NK-92 (cell line): ENCODE measurements around the gene NOS1AP.

Experiments
- DNase-seq: peaks from one replicate; lab custom pipeline; 2025; ENCODE audit not compliant: unreplicated experiment; lab: John Stamatoyannopoulos, UW

NOS1AP gene

DNA sequence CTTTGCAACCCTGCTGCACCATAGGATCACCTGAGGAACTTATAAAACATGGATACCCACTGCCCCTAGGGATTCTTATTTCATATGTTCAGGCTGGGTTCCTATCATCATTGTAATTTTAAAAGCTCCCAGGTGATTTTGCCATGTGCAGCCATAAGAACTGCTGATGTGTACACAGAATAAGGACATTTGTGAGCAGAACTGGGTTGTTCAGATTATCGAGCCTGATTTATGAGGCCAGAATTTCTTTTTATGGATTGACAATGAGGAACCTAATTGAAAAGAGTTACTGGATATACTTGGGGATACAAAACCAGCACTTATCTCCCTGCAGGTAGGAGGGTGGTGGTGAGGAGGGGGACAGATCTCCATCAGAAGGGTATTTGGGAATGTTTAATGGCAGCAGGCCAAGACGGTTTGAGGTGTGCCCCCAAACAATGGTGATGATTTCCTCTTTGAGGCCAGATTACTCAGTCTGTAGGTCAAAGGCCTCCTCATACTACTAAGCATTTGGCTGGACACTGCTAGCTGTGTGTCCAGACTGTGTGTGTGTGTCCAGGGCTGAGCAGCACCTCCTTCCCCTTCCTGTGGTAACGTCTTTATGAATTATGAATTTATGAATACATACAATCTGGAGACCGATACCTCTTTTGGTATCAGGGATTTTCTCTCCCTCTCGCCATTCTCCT lies 18.9 kb downstream of the NOS1AP start:
- no peak for DNase-seq

DNA sequence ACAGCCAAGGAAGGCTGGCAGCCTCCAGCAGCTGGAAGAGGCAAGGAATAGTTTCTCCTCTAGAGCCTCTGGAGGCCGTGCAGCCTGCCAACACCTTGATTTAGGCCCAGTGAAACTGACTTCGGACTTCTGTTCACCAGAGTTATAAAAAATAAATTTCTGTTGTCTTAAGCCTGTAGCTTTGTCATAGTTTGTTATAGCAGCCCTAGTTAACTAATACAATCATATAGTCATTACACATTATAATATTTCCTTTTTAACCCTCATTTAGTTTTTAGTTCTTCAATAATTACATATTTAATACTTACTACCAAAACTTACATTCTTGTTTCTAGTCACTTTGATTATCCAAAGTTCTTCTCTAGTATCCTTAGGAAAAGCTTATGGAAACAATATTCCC lies 20.3 kb downstream of the NOS1AP start:
- DNase-seq: no peak

DNA sequence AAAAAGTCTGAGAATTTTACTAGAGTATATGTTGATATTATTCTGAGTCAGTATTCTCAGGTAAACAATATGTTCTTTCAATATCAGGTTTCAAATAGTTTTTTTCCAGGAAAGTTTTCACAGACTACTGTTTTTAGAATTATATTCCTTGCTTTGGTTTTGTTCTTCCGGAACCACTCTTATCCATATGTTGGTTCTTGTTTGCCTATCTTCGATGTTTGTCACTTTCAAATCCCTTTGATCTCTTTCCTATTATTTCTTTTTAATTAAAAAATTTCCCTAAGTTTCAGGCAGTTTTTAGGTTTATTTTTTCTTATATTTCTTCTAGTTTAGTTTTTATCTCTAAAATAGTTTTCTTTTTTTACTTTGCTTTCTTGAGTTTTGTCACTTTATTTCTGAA lies 20.9 kb downstream of the NOS1AP start:
- no peak for DNase-seq

DNA sequence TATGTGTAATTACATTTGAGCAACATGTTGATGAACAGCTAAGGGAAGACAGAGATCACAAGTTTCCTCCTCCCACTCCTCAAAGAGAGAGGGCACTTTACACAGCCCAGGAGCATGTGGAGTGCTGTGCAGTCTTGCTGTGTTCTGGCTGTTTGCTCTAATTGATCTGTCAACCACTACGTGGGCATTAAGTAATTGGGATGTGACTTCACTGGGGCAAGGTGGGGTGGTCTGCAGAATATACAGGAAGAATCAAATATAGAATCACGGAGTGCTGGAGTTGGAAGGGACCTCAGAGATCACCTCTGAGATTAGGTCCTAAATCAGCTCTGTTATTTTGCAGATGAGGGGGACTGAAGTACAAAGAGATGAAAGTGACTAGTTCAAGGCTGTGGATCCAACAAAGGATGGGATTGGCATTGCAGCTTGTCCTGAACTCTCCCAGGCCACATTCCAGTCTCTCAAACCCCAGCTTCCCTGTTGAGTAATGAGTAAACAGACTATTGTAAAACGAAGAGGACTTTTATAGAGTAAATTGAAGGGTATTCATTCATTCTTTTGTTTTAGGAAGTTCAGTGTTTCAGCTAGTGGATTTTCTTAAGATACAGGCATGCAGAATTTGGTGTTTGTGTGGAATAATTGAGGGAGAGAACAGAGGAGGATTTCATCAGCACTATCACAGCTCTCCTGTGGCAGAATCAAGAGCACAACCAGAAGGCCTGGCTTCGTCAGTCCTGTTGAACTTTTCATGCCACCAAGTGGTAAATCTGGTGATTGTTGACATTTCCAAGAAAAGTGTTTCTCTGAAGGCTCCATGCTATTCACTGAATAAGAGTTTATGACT lies 22.4 kb downstream of the NOS1AP start:
- no peak for DNase-seq

DNA sequence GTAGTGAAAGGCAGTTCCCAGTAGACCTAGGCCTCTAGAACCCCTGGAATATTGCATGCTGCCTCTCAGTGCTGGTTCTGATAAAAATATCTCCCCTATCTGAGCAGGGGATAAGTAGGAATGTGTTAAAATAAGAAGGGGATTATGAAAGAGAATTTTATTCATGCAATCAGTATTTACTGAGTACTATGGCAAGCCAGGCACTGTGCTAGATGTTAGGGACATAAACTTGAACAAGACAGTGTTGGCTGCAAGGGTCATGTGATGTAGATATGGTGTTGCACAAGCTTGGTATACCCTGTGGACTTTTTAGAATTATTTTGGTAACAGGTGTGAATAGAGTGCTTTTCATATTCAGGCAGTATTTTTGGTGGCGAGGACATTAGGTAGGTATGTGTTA lies 23.6 kb downstream of the NOS1AP start:
- no peak for DNase-seq

DNA sequence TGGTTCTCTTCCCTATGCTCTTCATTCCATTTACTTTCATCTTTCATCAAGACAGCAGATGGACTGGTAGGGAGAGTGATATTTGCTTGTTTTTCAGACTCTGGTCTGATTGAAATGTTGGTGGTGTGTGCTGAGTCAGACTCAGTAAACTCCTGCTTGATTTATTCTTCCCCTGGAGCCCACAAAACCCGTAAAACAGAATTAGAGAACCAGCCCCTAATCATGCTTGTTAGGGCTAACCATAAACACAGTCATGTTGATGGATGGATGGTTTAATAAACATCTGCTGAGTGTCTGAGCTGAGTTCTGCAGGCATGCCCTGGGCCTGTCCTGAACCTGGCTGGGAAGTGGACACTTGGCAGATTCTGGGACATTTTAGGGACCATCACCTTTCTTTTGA lies 24.8 kb downstream of the NOS1AP start:
- DNase-seq: no peak

DNA sequence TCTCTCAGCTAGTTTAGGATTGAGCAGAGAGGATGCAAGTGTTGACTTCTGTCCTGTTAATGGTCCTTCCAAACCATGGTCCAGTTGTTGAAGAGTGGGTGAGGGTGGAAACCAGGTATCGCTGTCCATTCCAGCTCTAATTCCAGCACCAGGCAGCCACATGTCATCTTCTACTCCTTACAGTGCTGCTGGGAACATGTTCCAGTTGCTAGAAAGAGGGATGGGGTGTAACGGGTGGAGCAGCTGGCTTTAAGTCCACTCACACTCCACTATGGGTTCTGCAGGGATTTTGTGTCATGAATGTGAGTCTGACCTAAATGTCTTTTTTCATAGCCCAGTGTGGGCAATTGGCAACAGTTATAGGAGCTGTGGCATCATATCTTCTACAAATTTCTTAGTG lies 25.2 kb downstream of the NOS1AP start:
- DNase-seq: no peak

DNA sequence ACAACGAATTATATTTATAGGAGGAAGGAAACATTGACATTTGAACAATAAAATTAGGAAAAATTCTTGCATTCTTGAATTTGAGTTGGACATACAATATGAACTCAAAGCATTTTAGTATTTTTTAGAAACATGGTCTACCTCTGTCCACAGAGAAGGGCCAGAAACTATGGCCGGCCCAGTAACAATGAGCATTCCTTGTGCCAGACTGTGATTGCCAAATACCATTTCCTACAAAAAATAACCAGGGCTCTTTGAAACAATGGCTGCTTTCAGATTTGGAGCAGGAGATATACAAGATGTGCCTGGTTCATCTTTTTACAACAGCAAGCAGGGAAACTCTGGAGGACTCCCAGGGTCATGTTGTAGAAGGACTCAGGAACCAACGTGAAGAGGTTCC lies 38.4 kb downstream of the NOS1AP start:
- no peak for DNase-seq

DNA sequence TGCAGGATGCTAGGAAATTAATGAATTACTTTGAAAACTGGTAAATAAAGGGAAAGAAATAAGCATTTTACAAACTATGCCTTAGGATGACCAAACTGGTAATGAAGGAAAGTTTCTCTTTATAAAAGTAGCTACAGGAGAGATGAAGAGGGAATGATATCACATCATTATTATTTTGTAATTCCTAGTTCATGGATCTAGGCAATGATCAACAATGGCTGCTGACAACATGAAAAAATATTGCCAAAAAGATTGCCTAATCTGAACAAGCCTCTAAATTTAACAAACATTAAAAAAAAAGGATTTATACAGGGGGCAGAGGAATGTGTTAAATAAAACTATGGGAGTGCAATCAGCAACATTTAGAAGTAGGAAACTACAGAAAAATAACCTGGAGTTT lies 38.9 kb downstream of the NOS1AP start:
- DNase-seq: no peak

DNA sequence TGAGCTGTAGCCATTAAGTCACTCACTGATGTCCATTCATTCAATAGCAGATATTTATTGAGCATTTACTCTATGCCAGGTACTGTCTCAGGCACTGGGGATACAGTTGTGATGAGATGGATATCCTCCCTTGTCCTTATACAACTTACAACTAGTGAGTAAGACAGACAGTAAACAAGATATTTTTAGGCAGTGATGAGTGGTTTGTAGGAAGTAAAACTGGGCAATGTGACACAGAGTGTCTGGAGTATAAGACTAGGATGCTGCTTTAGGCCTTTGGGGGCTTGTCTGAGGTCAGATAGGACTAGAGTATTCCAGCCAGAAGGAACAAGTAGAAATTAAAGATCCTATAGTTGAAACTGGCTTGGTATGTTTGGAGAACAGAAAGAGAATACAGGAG lies 41.4 kb downstream of the NOS1AP start:
- no peak for DNase-seq

DNA sequence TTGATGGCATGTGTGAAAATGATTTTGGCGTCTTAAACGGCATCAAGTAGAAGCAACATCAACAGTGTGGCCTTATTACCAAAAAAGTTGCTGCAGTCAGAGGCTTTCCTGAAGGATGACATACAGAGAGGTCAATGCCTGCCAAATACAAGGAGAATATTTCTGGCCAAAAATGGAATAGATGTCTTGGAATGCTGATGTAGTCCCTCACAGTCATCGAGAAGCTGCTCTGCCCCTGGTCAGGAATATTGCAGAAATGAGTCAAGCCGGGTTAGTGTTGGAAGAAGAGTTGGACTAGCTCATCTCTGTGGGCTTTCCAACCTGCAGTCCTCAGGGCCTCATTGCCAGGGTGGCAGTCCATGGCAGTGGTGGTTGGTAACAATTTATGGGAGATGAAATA lies 42.1 kb downstream of the NOS1AP start:
- no peak for DNase-seq

DNA sequence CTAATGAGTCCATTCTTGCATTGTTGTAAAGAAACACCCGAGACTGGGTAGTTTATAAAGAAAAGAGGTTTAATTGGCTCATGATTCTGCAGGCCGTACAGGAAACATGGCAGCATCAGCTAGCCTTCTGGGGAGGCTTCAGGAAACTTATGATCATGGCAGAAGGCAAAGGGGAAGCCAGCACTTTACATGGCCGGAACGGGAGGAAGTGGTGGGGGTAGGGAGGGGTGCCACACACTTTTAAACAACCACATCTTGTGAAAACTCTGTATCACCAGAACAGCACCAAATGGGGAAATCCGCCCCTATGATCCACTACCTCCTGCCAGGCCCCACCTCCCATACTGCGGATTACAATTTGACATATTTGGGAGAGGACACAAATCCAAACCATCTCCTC lies 43.9 kb downstream of the NOS1AP start:
- DNase-seq: no peak

DNA sequence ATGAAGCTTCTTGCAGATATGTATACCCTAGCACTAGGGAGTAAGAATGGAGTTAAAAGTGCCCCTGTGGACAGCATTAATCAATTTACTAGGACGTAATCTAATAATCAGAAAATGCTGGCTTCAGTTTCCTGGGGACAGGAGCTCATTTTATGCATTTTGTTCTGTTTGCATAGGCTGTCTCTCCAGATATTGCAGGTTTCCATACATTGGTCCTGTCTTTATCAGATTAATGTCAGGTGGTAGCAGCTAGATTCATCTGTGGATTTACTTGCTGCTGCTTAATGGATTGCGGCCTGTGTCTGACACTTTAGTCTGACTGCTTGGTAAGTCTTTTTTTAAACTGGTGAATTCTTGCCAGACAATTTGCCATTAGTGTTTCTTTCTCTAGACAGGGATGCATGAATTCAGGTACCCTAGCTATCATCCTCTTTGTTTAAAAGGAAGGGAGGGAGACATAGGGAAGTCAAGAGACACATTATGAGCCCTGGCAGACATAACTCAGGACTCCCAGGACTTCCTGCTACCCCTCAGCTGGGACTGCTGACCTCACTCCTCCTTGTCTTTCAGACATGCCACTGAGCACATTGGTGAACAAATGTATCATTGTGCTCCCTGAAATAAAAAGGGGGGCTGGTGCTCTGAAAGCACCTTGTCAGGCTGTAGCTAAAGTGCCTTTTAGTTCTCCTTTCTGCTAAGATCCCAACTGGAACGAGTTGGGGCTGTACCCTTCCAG lies 47.7 kb downstream of the NOS1AP start:
- no peak for DNase-seq

DNA sequence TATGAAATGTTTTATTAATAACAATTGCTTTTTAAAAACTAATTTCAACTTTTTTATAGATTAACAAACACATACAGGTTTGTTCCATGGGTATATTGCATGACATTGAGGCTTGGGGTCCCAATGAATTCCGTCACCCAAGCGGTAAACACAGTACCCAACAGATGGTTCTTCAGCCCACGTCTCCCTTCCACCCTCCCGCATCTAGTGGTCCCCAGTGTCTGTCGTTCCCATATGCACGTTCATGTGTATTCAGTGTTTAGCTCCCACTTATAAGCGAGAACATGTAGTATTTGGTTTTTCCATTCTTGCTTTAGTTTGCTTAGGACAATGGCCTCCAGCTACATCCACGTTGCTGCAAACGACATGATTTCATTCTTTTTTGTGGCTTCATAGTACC lies 48.6 kb downstream of the NOS1AP start:
- no peak for DNase-seq

DNA sequence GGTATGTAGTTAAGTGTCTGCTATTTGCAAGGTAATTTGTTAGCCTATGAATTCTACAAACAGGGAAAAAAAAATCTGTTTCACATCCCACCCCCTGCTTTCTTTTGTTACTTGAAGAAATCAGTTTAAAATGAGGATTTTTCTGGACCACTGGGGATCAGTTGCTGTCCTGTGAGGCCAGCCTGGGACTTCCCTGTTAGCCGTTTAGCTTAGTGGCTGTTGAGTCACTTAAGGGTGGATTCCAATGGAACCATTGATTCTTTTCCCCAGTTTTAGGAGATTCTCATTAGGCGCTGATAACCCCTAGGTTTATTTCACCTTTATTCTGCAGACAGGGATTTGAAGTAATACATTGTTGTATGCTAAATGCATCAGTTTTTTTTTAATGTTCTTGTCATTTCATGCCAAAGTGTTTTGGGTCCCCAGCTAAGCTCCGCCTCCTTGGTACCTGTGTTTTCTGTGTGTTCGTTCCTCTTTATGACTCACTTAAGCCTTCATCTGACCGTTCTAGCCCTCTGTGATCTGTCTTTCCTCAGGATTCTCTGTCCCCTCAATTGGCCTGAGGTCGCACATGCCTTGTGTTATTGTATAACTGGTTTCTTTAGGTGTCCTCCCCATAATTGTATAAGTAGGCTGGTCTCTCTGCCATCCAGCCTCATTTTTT lies 59.3 kb downstream of the NOS1AP start:
- DNase-seq: no peak

DNA sequence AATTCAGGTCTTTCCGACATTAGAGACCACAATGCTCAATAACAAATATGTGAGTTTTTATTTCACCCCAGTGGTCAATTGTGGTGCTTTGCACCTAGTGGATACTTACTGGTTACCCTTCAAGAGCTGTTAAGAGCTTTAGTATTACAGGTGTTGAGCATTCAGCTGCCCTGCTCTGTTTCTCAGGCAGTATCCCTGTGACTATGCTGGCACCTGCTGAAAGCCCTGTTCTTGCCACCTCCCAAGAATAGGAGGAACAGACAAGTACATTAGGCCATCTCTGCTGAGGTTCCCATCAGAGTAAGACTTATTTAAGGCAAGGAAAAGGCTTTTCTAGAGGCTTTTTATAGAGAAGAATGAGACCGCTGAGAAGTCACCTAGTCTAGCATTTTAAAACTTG lies 60.8 kb downstream of the NOS1AP start:
- no peak for DNase-seq

DNA sequence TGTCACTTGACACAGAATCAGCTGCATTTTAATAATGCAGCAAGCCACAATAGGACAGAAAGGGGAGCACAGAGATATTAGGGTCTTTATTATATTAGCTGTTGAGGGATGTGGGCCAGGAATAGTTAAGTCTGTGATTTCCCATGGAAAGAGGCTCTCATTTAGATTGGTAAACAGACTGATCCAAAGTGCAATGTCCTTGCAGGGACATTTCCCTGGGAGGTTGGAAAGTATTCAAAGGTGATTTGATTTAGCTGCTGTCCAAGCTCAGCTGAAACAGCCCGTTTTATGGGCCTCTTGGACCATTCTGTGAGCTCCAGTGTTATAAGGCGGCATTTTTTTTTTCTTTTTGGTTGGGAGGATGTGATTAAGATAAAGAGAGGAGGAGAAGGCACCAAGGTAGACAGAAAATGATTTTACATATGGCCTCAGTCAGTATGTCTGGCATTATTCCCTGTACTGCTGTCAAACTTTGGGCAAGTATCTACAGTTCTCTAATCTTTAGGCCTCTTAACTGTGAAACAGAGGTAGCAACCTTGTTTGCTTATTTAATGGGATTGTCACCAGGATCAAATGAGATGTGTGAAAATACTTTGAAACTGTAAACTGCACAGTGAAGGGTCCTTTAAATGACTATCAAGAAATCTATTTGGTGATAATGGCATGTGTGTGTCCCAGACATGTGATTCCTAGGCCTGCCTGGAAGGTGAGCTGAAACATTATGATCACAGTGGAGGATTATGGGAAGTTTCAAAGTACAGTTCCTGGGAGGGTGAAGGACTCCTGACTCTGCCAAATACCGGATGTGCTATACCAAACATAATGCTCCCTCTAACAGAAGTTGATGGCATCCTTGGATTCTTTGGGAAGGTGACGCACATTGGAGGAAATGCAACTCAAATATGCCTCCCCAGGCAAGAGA lies 62.2 kb downstream of the NOS1AP start:
- no peak for DNase-seq

DNA sequence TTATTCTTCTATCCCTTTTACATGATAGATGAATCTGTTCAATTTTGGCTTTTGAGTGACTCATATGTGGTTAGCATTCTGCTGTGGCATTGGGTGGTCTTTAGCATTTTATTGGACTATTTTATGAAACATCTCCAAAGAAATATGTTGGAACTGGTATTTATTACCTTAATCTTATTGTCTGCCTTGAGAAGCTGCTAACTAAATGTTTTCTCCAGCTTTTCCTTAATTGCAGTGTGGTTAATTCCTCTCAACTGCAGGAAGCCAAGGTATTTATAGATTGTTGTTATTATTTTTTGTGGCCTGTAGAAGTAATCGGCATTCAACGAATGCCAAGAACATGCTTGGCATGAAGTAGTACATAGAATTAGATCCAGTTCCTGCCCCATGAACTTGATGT lies 64.1 kb downstream of the NOS1AP start:
- no peak for DNase-seq

DNA sequence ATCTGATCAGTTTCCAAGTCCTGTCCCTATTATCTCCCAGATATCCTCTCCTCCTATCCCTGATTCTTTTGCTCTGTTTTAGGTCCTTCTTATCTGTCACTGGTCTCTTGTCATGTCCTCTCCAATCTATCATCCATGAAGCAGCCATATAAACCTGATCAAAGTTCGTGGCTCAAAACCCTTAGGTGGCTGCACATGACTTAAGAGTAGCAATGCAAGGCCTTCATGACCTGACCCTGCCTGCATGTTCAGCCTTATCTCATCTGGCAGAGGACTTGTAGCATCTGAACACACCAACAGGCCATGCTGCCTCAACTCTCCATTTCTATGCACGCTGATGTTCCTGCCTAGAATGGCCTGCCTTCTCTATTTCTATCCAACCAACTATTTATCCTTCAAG lies 65.2 kb downstream of the NOS1AP start:
- DNase-seq: no peak

DNA sequence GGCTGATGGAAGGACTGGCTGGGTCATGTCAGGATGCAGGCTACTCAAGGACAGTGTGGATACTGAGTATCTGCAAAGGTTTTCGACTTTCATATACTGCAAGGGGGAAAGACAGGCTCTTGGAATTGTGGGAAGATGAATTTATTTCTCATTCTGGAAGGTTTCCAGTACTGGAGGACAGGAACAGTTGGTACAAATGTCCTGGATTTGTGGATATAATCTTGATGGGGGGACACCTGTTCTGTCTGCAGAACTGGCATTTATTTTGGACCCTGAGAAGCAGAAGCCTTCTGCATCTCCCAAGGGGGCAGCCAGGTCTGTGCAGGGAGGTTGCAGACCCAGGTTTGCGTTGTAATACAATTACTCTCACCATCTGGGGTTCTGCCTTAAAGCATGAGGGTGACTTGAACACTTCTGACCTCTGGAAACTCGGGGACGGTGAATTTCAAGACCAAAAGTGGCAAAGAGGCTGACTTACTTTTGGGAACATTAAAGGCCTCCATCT lies 65.8 kb downstream of the NOS1AP start:
- DNase-seq: no peak
